Measurements from ENCODE around the gene GALNT12.
A peak's percentile ranks its signal among the peaks of the same experiment; 100 is the strongest.

The GALNT12 gene

GRCh38 chr9:98808875-98809274 is 1.4 kb downstream of the GALNT12 start (continued):
- TF ChIP-seq PATZ1 (tag by site-specific recombination; IDR thresholded peaks at IDR 0.05) (no peak), ZNF354C (tag by site-specific recombination; IDR thresholded peaks at IDR 0.05; ENCODE audit: borderline replicate concordance, low read depth) (no peak), ZNF280D (tag by site-specific recombination; IDR thresholded peaks at IDR 0.05) (no peak), ZNF214 (tag by site-specific recombination; IDR thresholded peaks at IDR 0.05; ENCODE audit: borderline replicate concordance) (no peak), ZNF768 (tag by site-specific recombination; IDR thresholded peaks at IDR 0.05) (no peak)

GRCh38 chr9:98809311-98810101 is 2.0 kb downstream of the GALNT12 start:
- Histone ChIP-seq H3K4me3 (ENCODE audit: low read depth, low read length) (no peak overlapping the region), H3K27ac (ENCODE audit: extremely low read depth, low read depth, low read length) (no peak overlapping the region), H3K4me1 (ENCODE audit: control insufficient read depth, insufficient read depth, low read length) (no peaks in the 10 kb centered on the region), H3K36me3 (ENCODE audit: control insufficient read depth in 2 of 2, insufficient read depth in 1 of 2, low read length in 2 of 2) (no peaks in the 10 kb centered on the region), H3K9me3 (ENCODE audit: control insufficient read depth, insufficient read depth, low read depth, low read length) (no peaks in the 10 kb centered on the region)
- TF ChIP-seq ZBTB17 (tag by site-specific recombination; IDR thresholded peaks at IDR 0.05) (no peak), ZSCAN16 (tag by site-specific recombination; IDR thresholded peaks at IDR 0.05) (no peak), ZIC2 (tag by site-specific recombination; IDR thresholded peaks at IDR 0.05) (peak; percentile 37), ZNF423 (tag by site-specific recombination; IDR thresholded peaks at IDR 0.05) (no peak)
- CTCF ChIA-PET = interaction anchor here (0.7 to 3.4 kb wide), 5 partner anchors 13 to 331 kb away, joined by 3 to 19 read pairs (median 6); no protein-coding TSS in a partner anchor
- POLR2A ChIA-PET = no interaction called here

- CTCF ChIA-PET = interaction anchor here (0.7 kb wide), 1 partner anchor 12 kb away, joined by 3 read pairs; no protein-coding TSS in a partner anchor
Observed at GRCh38 chr9:98810102-98810842, 2.8 kb downstream of the GALNT12 start.

GRCh38 chr9:98811051-98811650 is 3.7 kb downstream of the GALNT12 start:
- no peaks in the 10 kb centered on the region for H3K4me1 ChIP-seq (ENCODE audit: control insufficient read depth, insufficient read depth, low read length)
- ChIA-PET POLR2A (no interaction called here), CTCF (no interaction called here)
- H3K27ac ChIP-seq (ENCODE audit: extremely low read depth, low read depth, low read length) = no peak overlapping the region
- H3K36me3 ChIP-seq (ENCODE audit: control insufficient read depth in 2 of 2, insufficient read depth in 1 of 2, low read length in 2 of 2) = no peaks in the 10 kb centered on the region
- no peaks in the 10 kb centered on the region for H3K9me3 ChIP-seq (ENCODE audit: control insufficient read depth, insufficient read depth, low read depth, low read length)
- H3K4me3 ChIP-seq (ENCODE audit: low read depth, low read length) = no peak overlapping the region
- no peak for TF ChIP-seq ZNF514 (tag by site-specific recombination; IDR thresholded peaks at IDR 0.05)
- TF ChIP-seq ZNF174 (tag by site-specific recombination; IDR thresholded peaks at IDR 0.05) = no peak
- no peak for TF ChIP-seq ZNF239 (tag by site-specific recombination; IDR thresholded peaks at IDR 0.05)
- no peak for TF ChIP-seq YY2 (tag by site-specific recombination; IDR thresholded peaks at IDR 0.05)
- peak; percentile 65; the same call in 1 of the 2 replicates for TF ChIP-seq ATF2 (tag by site-specific recombination; IDR thresholded peaks at IDR 0.05; ENCODE audit: low read depth)
- no peak for TF ChIP-seq ZNF138 (tag by site-specific recombination; IDR thresholded peaks at IDR 0.05; ENCODE audit: borderline replicate concordance)
- TF ChIP-seq CTCF (tag by site-specific recombination; IDR thresholded peaks at IDR 0.05) = no peak
- no peak for TF ChIP-seq ZNF211 (tag by site-specific recombination; IDR thresholded peaks at IDR 0.05; ENCODE audit: low read depth)

More at GRCh38 chr9:98810102-98810842, 2.8 kb downstream of the GALNT12 start:
- POLR2A ChIA-PET = no interaction called here
- H3K9me3 ChIP-seq (ENCODE audit: control insufficient read depth, insufficient read depth, low read depth, low read length) = no peaks in the 10 kb centered on the region
- no peak overlapping the region for H3K4me3 ChIP-seq (ENCODE audit: low read depth, low read length)
- no peaks in the 10 kb centered on the region for H3K36me3 ChIP-seq (ENCODE audit: control insufficient read depth in 2 of 2, insufficient read depth in 1 of 2, low read length in 2 of 2)
- H3K27ac ChIP-seq (ENCODE audit: extremely low read depth, low read depth, low read length) = no peak overlapping the region
- no peaks in the 10 kb centered on the region for H3K4me1 ChIP-seq (ENCODE audit: control insufficient read depth, insufficient read depth, low read length)
- TF ChIP-seq ZNF335 (tag by site-specific recombination; conservative IDR thresholded peaks at IDR 0.05) = 0 out of 2 replicates have a peak, but pooled peaks have one; percentile 25
- no peak for TF ChIP-seq ZNF623 (tag by site-specific recombination; IDR thresholded peaks at IDR 0.05)
- TF ChIP-seq SCRT2 (tag by site-specific recombination; IDR thresholded peaks at IDR 0.05) = no peak

All from HEK293 (cell line).